Keratinocyte (primary cell): ENCODE data around the gene ZBTB43.

Experiments used
- EZH2 ChIP-seq: IDR thresholded peaks from one replicate; pipeline ENCODE4 v1.6.1; 2012; ENCODE audit warnings: inconsistent platforms, mild to moderate bottlenecking, low read length, moderate library complexity
- TF ChIP-seq, protein P1 (sequence below), 3 experiments: IDR thresholded peaks in 1 of 3; conservative IDR thresholded peaks in 1 of 3; optimal IDR thresholded peaks in 1 of 3; 2 replicates in 2 of 3; 3 replicates in 1 of 3; pipeline versions ENCODE3 to v1.5.1; 2011; ENCODE audit warnings: low read length in 3 of 3, mild to moderate bottlenecking in 3 of 3, moderate library complexity in 2 of 3, control low read depth in 1 of 3, inconsistent platforms in 1 of 3; ENCODE audit not compliant: insufficient read depth in 2 of 3; ENCODE audit errors: extremely low read depth in 1 of 3

DNA sequence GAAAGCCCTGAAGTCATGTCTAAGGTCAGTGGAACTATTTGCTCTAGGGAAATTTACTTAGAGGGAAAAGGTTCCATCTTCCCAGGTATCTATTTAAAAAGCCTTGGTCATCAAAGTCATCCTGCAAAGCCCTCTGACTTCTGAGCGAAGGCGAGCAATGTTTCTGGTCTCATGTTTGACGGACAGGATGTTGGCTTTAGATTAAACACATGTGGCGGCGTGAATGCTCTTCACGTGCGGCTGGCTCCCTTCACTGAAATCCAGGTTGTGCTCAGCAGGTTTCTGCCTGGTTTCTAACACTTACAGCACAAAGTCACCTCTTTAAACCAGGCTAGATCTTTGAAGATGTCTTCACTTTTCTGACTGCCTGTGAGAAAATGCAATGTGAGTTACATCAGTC lies 49.9 kb downstream of the ZBTB43 start:
- TF ChIP-seq, protein P1, sequence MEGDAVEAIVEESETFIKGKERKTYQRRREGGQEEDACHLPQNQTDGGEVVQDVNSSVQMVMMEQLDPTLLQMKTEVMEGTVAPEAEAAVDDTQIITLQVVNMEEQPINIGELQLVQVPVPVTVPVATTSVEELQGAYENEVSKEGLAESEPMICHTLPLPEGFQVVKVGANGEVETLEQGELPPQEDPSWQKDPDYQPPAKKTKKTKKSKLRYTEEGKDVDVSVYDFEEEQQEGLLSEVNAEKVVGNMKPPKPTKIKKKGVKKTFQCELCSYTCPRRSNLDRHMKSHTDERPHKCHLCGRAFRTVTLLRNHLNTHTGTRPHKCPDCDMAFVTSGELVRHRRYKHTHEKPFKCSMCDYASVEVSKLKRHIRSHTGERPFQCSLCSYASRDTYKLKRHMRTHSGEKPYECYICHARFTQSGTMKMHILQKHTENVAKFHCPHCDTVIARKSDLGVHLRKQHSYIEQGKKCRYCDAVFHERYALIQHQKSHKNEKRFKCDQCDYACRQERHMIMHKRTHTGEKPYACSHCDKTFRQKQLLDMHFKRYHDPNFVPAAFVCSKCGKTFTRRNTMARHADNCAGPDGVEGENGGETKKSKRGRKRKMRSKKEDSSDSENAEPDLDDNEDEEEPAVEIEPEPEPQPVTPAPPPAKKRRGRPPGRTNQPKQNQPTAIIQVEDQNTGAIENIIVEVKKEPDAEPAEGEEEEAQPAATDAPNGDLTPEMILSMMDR (optimal IDR thresholded peaks at IDR 0.05 in 1 of 3, IDR thresholded peaks at IDR 0.05 in 1 of 3, conservative IDR thresholded peaks at IDR 0.05 in 1 of 3; ENCODE audit: extremely low read depth in 1 of 3, insufficient read depth in 2 of 3, low read length in 3 of 3), result no peak
- TF ChIP-seq EZH2, result no peak
